PC-9 (cell line): Measurements from ENCODE around the gene HOXB3. TPM values are rescaled to one million over a fixed set of nuclear protein-coding genes. Genes with fewer than 3 reads are reported as not detected.

Source experiments
- BruUV-seq: library from RNA; stranded (reverse); fragments of 400-500 nt; replicated peaks from 2 replicates; lab custom pipeline; 2021; lab: Mats Ljungman, UMichigan
- CTCF ChIA-PET: fragments of 300-600 bp; sonication (Branson Sonifier 250); formaldehyde crosslinking; loops from one replicate; lab custom pipeline; 2022; ENCODE audit warnings: antibody characterized with exemption; lab: Charles Lee
- POLR2A ChIA-PET: fragments of 300-600 bp; sonication (Branson Sonifier 250); formaldehyde crosslinking; loops from one replicate; lab custom pipeline; 2022; ENCODE audit warnings: antibody characterized with exemption; ENCODE audit not compliant: unreplicated experiment; lab: Charles Lee
- DNase-seq, 2 experiments: peaks; one replicate each; pipeline versions ENCODE4 v3.0.0 to v3.0.0-alpha.2; 2015 to 2022; ENCODE audit warnings: mixed read lengths in 1 of 2
- H2AFZ ChIP-seq: fragments of 200-600 bp; sonication (generic); 2 replicates; pipeline ENCODE4 v1.8.1; 2017; ENCODE audit warnings: antibody characterized with exemption
- H3F3A ChIP-seq: fragments of 200-600 bp; sonication (generic); 2 replicates; pipeline ENCODE4 v1.8.1; 2017; ENCODE audit warnings: antibody characterized with exemption, mild to moderate bottlenecking, low read depth; ENCODE audit not compliant: insufficient read depth
- H3K27ac ChIP-seq: fragments of 200-600 bp; sonication (generic); 2 replicates; pipeline ENCODE4 v1.6.1; 2016; ENCODE audit warnings: mixed run types
- H3K27me3 ChIP-seq: fragments of 200-600 bp; sonication (generic); 2 replicates; pipeline ENCODE4 v1.6.1; 2016; ENCODE audit warnings: low read depth, mixed run types; ENCODE audit not compliant: insufficient read depth
- H3K36me3 ChIP-seq: fragments of 200-600 bp; sonication (generic); 2 replicates; pipeline ENCODE4 v1.6.1; 2016; ENCODE audit warnings: low read depth, mixed run types
- H3K4me1 ChIP-seq: fragments of 200-600 bp; sonication (generic); replicated peaks from 2 replicates; pipeline ENCODE4 v1.6.1; 2016; ENCODE audit warnings: mixed run types; ENCODE audit not compliant: insufficient read depth
- H3K4me2 ChIP-seq: fragments of 200-600 bp; sonication (generic); 2 replicates; pipeline ENCODE4 v1.6.1; 2017; ENCODE audit warnings: mixed run types
- H3K4me3 ChIP-seq: fragments of 200-600 bp; sonication (generic); 2 replicates; pipeline ENCODE4 v1.6.1; 2016; ENCODE audit warnings: mixed run types
- H3K79me2 ChIP-seq: fragments of 200-600 bp; sonication (generic); 2 replicates; pipeline ENCODE4 v1.6.1; 2017; ENCODE audit warnings: low read depth, mixed run types
- H3K9me2 ChIP-seq: fragments of 200-600 bp; sonication (generic); 2 replicates; pipeline ENCODE4 v1.8.1; 2017; ENCODE audit warnings: mild to moderate bottlenecking; ENCODE audit not compliant: insufficient read depth
- H3K9me3 ChIP-seq: fragments of 200-600 bp; sonication (generic); 2 replicates; pipeline ENCODE4 v1.8.1; 2016; ENCODE audit warnings: low read depth; ENCODE audit not compliant: insufficient read depth
- H4K20me1 ChIP-seq: fragments of 200-600 bp; sonication (generic); 2 replicates; pipeline ENCODE4 v1.8.1; 2017; ENCODE audit not compliant: insufficient read depth
- CTCF ChIP-seq: fragments of 200-600 bp; sonication (generic); conservative IDR thresholded peaks from 2 replicates; pipeline ENCODE4 v1.6.1; 2017; ENCODE audit warnings: mixed run types, antibody characterized with exemption, mild to moderate bottlenecking, moderate library complexity
- EZH2 ChIP-seq: fragments of 200-600 bp; sonication (generic); IDR thresholded peaks from 2 replicates; pipeline ENCODE4 v1.8.0; 2017; ENCODE audit warnings: antibody characterized with exemption, low read depth
- intact Hi-C: fragments of 100-400 bp; cut with micrococcal nuclease; formaldehyde crosslinking; loops from one replicate; pipeline ENCODE4 v1.10.0; 2022; ENCODE audit not compliant: unreplicated experiment
- total RNA-seq: library from RNA; stranded (reverse); gene quantifications from 2 replicates; pipeline ENCODE4 v1.2.3, GENCODE V29; 2021

The HOXB3 gene
- total RNA-seq, 1 experiment from 2014 or later = 19.1 TPM

- no peaks in the 10 kb centered on the region for H3K4me1 ChIP-seq
These were observed 14.2 kb downstream of the HOXB3 start for GRCh38 chr17:48575673-48576478.

DNA sequence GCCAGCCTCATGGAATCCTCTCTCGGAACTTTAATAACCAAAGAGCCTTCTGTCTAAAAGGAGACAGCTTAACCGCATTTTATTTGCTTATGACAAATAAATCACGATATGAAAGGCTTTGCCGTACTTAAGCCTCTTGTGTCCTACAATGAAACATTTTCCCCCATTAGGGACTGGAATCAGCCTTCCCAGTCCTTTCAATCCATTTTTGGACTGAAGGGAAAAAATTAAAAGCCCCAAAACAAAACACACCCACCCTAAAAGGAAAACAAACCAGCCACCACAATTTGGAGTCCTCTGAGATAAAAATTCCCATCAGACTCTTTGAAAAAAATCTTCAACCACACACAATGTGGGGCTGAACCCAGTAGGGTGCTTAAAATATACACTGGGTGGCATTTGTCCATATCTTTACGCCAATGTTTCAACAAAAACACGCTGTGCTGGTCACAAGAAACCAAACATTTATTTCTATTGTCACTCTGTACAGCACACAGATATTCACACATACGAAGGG, 14.9 kb downstream of the HOXB3 start:
- H4K20me1 ChIP-seq = no peaks in the 10 kb centered on the region
- no TSS peak for BruUV-seq
- TF ChIP-seq EZH2 (no peak), CTCF (no peak)
- CTCF ChIA-PET = no interaction called here
- H3K9me3 ChIP-seq = no peaks in the 10 kb centered on the region
- POLR2A ChIA-PET = no interaction called here
- no peak overlapping the region for H3K4me3 ChIP-seq
- H3K9me2 ChIP-seq = no peaks in the 10 kb centered on the region
- H3K36me3 ChIP-seq = no peaks in the 10 kb centered on the region
- intact Hi-C loops = no loop called here
- no peak overlapping the region for H3K4me2 ChIP-seq
- no peak for DNase-seq
- H3K27ac ChIP-seq = no peak overlapping the region
- H3F3A ChIP-seq = no peaks in the 10 kb centered on the region
- no peaks in the 10 kb centered on the region for H3K4me1 ChIP-seq
- H3K27me3 ChIP-seq = no peaks in the 10 kb centered on the region
- no peaks in the 10 kb centered on the region for H3K79me2 ChIP-seq
- no peak overlapping the region for H2AFZ ChIP-seq

More at GRCh38 chr17:48575673-48576478, 14.2 kb downstream of the HOXB3 start:
- POLR2A ChIA-PET = no interaction called here
- Histone ChIP-seq H3K4me3 (no peak overlapping the region), H3K36me3 (no peaks in the 10 kb centered on the region), H3K4me2 (no peak overlapping the region), H3K79me2 (no peaks in the 10 kb centered on the region), H3K27ac (no peak overlapping the region), H3F3A (no peaks in the 10 kb centered on the region), H3K9me3 (no peaks in the 10 kb centered on the region), H2AFZ (no peak overlapping the region), H3K27me3 (no peaks in the 10 kb centered on the region), H4K20me1 (no peaks in the 10 kb centered on the region), H3K9me2 (no peaks in the 10 kb centered on the region)
- DNase-seq = no peak
- CTCF ChIA-PET = no interaction called here
- TF ChIP-seq CTCF = no peak
- no peak for TF ChIP-seq EZH2
- intact Hi-C loops = no loop called here
- BruUV-seq = no TSS peak

GRCh38 chr17:48574505-48575065, 15.5 kb downstream of the HOXB3 start:
- Histone ChIP-seq H3K27ac (no peak overlapping the region), H3K36me3 (no peaks in the 10 kb centered on the region), H3F3A (no peaks in the 10 kb centered on the region), H3K79me2 (no peaks in the 10 kb centered on the region), H4K20me1 (no peaks in the 10 kb centered on the region), H3K9me2 (no peaks in the 10 kb centered on the region), H3K4me3 (no peak overlapping the region), H3K4me2 (no peak overlapping the region), H3K9me3 (no peaks in the 10 kb centered on the region), H2AFZ (no peak overlapping the region), H3K27me3 (no peaks in the 10 kb centered on the region), H3K4me1 (no peaks in the 10 kb centered on the region)
- no TSS peak for BruUV-seq
- intact Hi-C loops = no loop called here
- ChIA-PET CTCF (no interaction called here), POLR2A (no interaction called here)
- no peak for DNase-seq
- no peak for TF ChIP-seq CTCF
- TF ChIP-seq EZH2 = no peak
